Measurements from ENCODE around the gene MDK.

GRCh38 chr11:46386005-46386578 is 4.6 kb downstream of the MDK start:
- no peak for TF ChIP-seq CTCF (IDR thresholded peaks at IDR 0.05)
- no peak for TF ChIP-seq EZH2phosphoT487 (IDR thresholded peaks at IDR 0.05)
- TF ChIP-seq EZH2 (IDR thresholded peaks at IDR 0.05): no peak
